Activated CD8-positive, alpha-beta T cell treated with anti-CD3 and anti-CD28 coated beads, Interleukin-2, amount 10 ng/mL, durations not matched to agents 7 days and 5 days (primary cell): ENCODE data around the gene CASZ1. TPM values are rescaled to one million over a fixed set of nuclear protein-coding genes. Genes with fewer than 3 reads are reported as not detected.

ENCODE experiments used
- ATAC-seq: fragments of 150-1000 bp; cut with Tn5 transposase; one replicate; pipeline ENCODE4 v1.10.0; 2021; ENCODE audit warnings: moderate library complexity
- CTCF ChIA-PET: fragments of 350-600 bp; sonication (Branson Sonifier 250); formaldehyde crosslinking; loops from one replicate; lab custom pipeline; 2021; ENCODE audit warnings: antibody characterized with exemption; lab: Charles Lee
- POLR2A ChIA-PET: fragments of 350-600 bp; sonication (Branson Sonifier 250); formaldehyde crosslinking; loops from one replicate; lab custom pipeline; 2021; ENCODE audit warnings: antibody characterized with exemption; lab: Charles Lee
- DNase-seq: peaks from one replicate; pipeline ENCODE4 v3.0.0-alpha.2; 2020
- H3K27ac Mint-ChIP-seq: one replicate; pipeline ENCODE4 v1.8.0; 2021; ENCODE audit warnings: mild to moderate bottlenecking, mixed read lengths
- H3K27me3 Mint-ChIP-seq: one replicate; pipeline ENCODE4 v1.8.0; 2021; ENCODE audit warnings: low read depth, mixed read lengths
- H3K36me3 Mint-ChIP-seq: one replicate; pipeline ENCODE4 v1.8.0; 2021; ENCODE audit warnings: low read depth, mixed read lengths
- H3K4me1 Mint-ChIP-seq: one replicate; pipeline ENCODE4 v1.8.0; 2021; ENCODE audit warnings: low read depth, mixed read lengths
- H3K4me3 Mint-ChIP-seq: one replicate; pipeline ENCODE4 v1.8.0; 2021; ENCODE audit warnings: mild to moderate bottlenecking, mixed read lengths
- H3K9me3 Mint-ChIP-seq: one replicate; pipeline ENCODE4 v1.8.0; 2022; ENCODE audit warnings: mixed read lengths; ENCODE audit not compliant: insufficient read depth
- total RNA-seq, 2 experiments: library from RNA; stranded (reverse); gene quantifications; one replicate each; pipeline ENCODE4 v1.2.3, GENCODE V29; 2021

The CASZ1 gene
- total RNA-seq, 2 experiments from 2014 or later: 9.9 to 10.2 TPM

- no peak for DNase-seq
- H3K9me3 Mint-ChIP-seq: no peaks in the 10 kb centered on the region
- H3K27ac Mint-ChIP-seq: no peak overlapping the region
- H3K4me3 Mint-ChIP-seq: no peak overlapping the region
- H3K36me3 Mint-ChIP-seq: no peaks in the 10 kb centered on the region
- CTCF ChIA-PET: no interaction called here
- POLR2A ChIA-PET: interaction anchor here (0.5 kb wide), 1 partner anchor 1664 kb away, joined by 4 read pairs; no protein-coding TSS in a partner anchor
- ATAC-seq: no peak
- no peaks in the 10 kb centered on the region for H3K27me3 Mint-ChIP-seq
- H3K4me1 Mint-ChIP-seq: no peaks in the 10 kb centered on the region
Observed at GRCh38 chr1:10659646-10660540, 136.6 kb downstream of the CASZ1 start.

GRCh38 chr1:10659218-10659617 is 137.2 kb downstream of the CASZ1 start:
- no peaks in the 10 kb centered on the region for H3K4me1 Mint-ChIP-seq
- POLR2A ChIA-PET: interaction anchor here (0.6 kb wide), 1 partner anchor 682 kb away, joined by 3 read pairs; no protein-coding TSS in a partner anchor

GRCh38 chr1:10658396-10659066 is 137.9 kb downstream of the CASZ1 start:
- ChIA-PET CTCF (no interaction called here), POLR2A (interaction anchor here (0.6 kb wide), 1 partner anchor 681 kb away, joined by 3 read pairs; no protein-coding TSS in a partner anchor)
- ATAC-seq: no peak
- H3K27me3 Mint-ChIP-seq: no peaks in the 10 kb centered on the region
- no peak for DNase-seq
- H3K4me3 Mint-ChIP-seq: no peak overlapping the region
- no peaks in the 10 kb centered on the region for H3K9me3 Mint-ChIP-seq
- no peaks in the 10 kb centered on the region for H3K4me1 Mint-ChIP-seq
- H3K27ac Mint-ChIP-seq: no peak overlapping the region
- no peaks in the 10 kb centered on the region for H3K36me3 Mint-ChIP-seq

More at GRCh38 chr1:10659218-10659617, 137.2 kb downstream of the CASZ1 start:
- CTCF ChIA-PET: no interaction called here
- Mint-ChIP-seq H3K36me3 (no peaks in the 10 kb centered on the region), H3K9me3 (no peaks in the 10 kb centered on the region), H3K27ac (no peak overlapping the region), H3K4me3 (no peak overlapping the region), H3K27me3 (no peaks in the 10 kb centered on the region)
- DNase-seq (no peak), ATAC-seq (no peak)

- ATAC-seq (no peak), DNase-seq (no peak)
- Mint-ChIP-seq H3K36me3 (no peaks in the 10 kb centered on the region), H3K4me1 (no peaks in the 10 kb centered on the region), H3K4me3 (no peak overlapping the region), H3K27me3 (no peaks in the 10 kb centered on the region), H3K27ac (no peak overlapping the region), H3K9me3 (no peaks in the 10 kb centered on the region)
- POLR2A ChIA-PET: no interaction called here
- CTCF ChIA-PET: no interaction called here
Observed at GRCh38 chr1:10657088-10657847, 139.2 kb downstream of the CASZ1 start.

- Mint-ChIP-seq H3K9me3 (no peaks in the 10 kb centered on the region), H3K4me1 (no peaks in the 10 kb centered on the region), H3K36me3 (no peaks in the 10 kb centered on the region), H3K4me3 (no peak overlapping the region), H3K27ac (no peak overlapping the region), H3K27me3 (no peaks in the 10 kb centered on the region)
- ATAC-seq: no peak
- POLR2A ChIA-PET: no interaction called here
- DNase-seq: no peak
- CTCF ChIA-PET: no interaction called here
Observed at GRCh38 chr1:10656431-10656830, 140.0 kb downstream of the CASZ1 start.

- ChIA-PET CTCF (no interaction called here), POLR2A (no interaction called here)
- DNase-seq (no peak), ATAC-seq (no peak)
- no peak overlapping the region for H3K27ac Mint-ChIP-seq
- H3K4me3 Mint-ChIP-seq: no peak overlapping the region
- H3K9me3 Mint-ChIP-seq: no peaks in the 10 kb centered on the region
- no peaks in the 10 kb centered on the region for H3K27me3 Mint-ChIP-seq
- no peaks in the 10 kb centered on the region for H3K4me1 Mint-ChIP-seq
- H3K36me3 Mint-ChIP-seq: no peaks in the 10 kb centered on the region
Observed at GRCh38 chr1:10655002-10655401, 141.4 kb downstream of the CASZ1 start.

GRCh38 chr1:10653370-10654125 is 142.9 kb downstream of the CASZ1 start:
- CTCF ChIA-PET: no interaction called here

GRCh38 chr1:10652626-10653025 is 143.8 kb downstream of the CASZ1 start:
- no peak overlapping the region for H3K4me3 Mint-ChIP-seq
- no peak overlapping the region for H3K27ac Mint-ChIP-seq
- ATAC-seq (no peak), DNase-seq (no peak)
- no peaks in the 10 kb centered on the region for H3K9me3 Mint-ChIP-seq
- no peaks in the 10 kb centered on the region for H3K4me1 Mint-ChIP-seq
- H3K27me3 Mint-ChIP-seq: no peaks in the 10 kb centered on the region
- H3K36me3 Mint-ChIP-seq: no peaks in the 10 kb centered on the region
- ChIA-PET POLR2A (no interaction called here), CTCF (no interaction called here)

More at GRCh38 chr1:10653370-10654125, 142.9 kb downstream of the CASZ1 start:
- Mint-ChIP-seq H3K4me1 (no peaks in the 10 kb centered on the region), H3K36me3 (no peaks in the 10 kb centered on the region), H3K9me3 (no peaks in the 10 kb centered on the region), H3K27ac (no peak overlapping the region), H3K4me3 (no peak overlapping the region), H3K27me3 (no peaks in the 10 kb centered on the region)
- ATAC-seq (no peak), DNase-seq (no peak)
- POLR2A ChIA-PET: no interaction called here

GRCh38 chr1:10651793-10652192 is 144.7 kb downstream of the CASZ1 start:
- Mint-ChIP-seq H3K27ac (no peak overlapping the region), H3K4me3 (no peak overlapping the region), H3K36me3 (no peaks in the 10 kb centered on the region), H3K4me1 (no peaks in the 10 kb centered on the region), H3K9me3 (no peaks in the 10 kb centered on the region), H3K27me3 (no peaks in the 10 kb centered on the region)
- CTCF ChIA-PET: no interaction called here
- no peak for DNase-seq
- POLR2A ChIA-PET: no interaction called here
- ATAC-seq: no peak

GRCh38 chr1:10651389-10651766 is 145.1 kb downstream of the CASZ1 start:
- POLR2A ChIA-PET: no interaction called here
- no peak for ATAC-seq
- Mint-ChIP-seq H3K4me3 (no peak overlapping the region), H3K4me1 (no peaks in the 10 kb centered on the region), H3K9me3 (no peaks in the 10 kb centered on the region), H3K27me3 (no peaks in the 10 kb centered on the region), H3K36me3 (no peaks in the 10 kb centered on the region), H3K27ac (no peak overlapping the region)
- no peak for DNase-seq
- CTCF ChIA-PET: no interaction called here
